HL-60 (cell line): ENCODE data around the gene PDZD4.

Source experiments
- DNase-seq, 2 experiments: peaks; one replicate each; pipeline ENCODE4 v3.0.0-alpha.2; 2010 to 2020; ENCODE audit warnings: low read depth in 1 of 2, low spot score in 1 of 2
- H3K27ac ChIP-seq: fragments of 250-450 bp; sonication (Bioruptor Pico); replicated peaks from 2 replicates; pipeline ENCODE4 v1.5.1; 2020; ENCODE audit warnings: mild to moderate bottlenecking, moderate library complexity
- H3K27me3 ChIP-seq: fragments of 250-450 bp; sonication (Bioruptor Pico); 2 replicates; pipeline ENCODE4 v1.5.1; 2021; ENCODE audit warnings: mild to moderate bottlenecking, moderate library complexity; ENCODE audit not compliant: insufficient read depth, poor library complexity, severe bottlenecking
- H3K4me3 ChIP-seq: replicated peaks from 2 replicates; pipeline ENCODE4 v1.5.1; 2011; ENCODE audit warnings: mild to moderate bottlenecking, control low read depth, low read length; ENCODE audit not compliant: insufficient read depth
- CTCF ChIP-seq: IDR thresholded peaks from one replicate; pipeline ENCODE4 v1.5.1; 2011; ENCODE audit warnings: low read length, control low read depth, inconsistent platforms; ENCODE audit not compliant: insufficient read depth
- GABPA ChIP-seq: IDR thresholded peaks from 2 replicates; pipeline ENCODE4 v1.6.1; 2012; ENCODE audit warnings: low read depth
- POLR2AphosphoS5 ChIP-seq: IDR thresholded peaks from 2 replicates; pipeline ENCODE4 v1.6.1; 2012; ENCODE audit warnings: low read depth
- SPI1 ChIP-seq: IDR thresholded peaks from 2 replicates; pipeline ENCODE4 v1.6.1; 2012; ENCODE audit warnings: low read depth, mild to moderate bottlenecking, borderline replicate concordance
- TF ChIP-seq, protein P1 (sequence below): IDR thresholded peaks from 2 replicates; pipeline ENCODE4 v1.6.1; 2012; ENCODE audit warnings: low read depth; ENCODE audit not compliant: insufficient replicate concordance

The PDZD4 gene

DNA sequence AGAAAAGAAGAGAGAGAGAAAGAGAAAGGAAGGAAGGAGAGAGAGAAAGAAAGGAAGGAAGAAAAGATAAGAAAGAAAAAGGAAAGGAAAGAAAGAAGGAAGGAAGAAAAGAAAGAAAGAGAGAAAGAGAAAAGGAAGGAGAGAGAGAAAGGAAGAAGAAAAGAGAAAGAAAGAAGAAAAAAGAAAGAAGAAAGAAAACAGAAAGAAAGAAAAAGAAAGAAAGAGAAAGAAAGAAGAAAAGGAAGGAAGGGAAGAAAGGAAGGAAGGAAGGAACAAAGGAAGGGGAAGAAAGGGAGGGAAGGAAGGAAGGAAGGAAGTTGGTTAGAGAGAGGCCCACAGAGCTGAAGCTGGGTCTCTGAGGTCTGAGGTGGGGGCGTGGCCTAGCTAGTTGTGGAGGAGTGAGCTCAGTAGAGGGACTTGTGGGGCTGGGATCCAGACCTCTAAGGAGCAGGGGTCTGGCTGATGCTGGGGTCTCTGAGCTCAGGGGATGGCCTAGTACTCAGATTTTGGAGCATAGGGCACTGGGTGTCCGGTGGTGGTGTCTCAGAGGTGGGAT is 27.1 kb upstream of the PDZD4 start:
- no peaks in the 10 kb centered on the region for H3K27me3 ChIP-seq
- TF ChIP-seq POLR2AphosphoS5 = no peak
- no peak overlapping the region for H3K4me3 ChIP-seq
- H3K27ac ChIP-seq = no peak overlapping the region
- DNase-seq = no peak

- TF ChIP-seq, protein P1, sequence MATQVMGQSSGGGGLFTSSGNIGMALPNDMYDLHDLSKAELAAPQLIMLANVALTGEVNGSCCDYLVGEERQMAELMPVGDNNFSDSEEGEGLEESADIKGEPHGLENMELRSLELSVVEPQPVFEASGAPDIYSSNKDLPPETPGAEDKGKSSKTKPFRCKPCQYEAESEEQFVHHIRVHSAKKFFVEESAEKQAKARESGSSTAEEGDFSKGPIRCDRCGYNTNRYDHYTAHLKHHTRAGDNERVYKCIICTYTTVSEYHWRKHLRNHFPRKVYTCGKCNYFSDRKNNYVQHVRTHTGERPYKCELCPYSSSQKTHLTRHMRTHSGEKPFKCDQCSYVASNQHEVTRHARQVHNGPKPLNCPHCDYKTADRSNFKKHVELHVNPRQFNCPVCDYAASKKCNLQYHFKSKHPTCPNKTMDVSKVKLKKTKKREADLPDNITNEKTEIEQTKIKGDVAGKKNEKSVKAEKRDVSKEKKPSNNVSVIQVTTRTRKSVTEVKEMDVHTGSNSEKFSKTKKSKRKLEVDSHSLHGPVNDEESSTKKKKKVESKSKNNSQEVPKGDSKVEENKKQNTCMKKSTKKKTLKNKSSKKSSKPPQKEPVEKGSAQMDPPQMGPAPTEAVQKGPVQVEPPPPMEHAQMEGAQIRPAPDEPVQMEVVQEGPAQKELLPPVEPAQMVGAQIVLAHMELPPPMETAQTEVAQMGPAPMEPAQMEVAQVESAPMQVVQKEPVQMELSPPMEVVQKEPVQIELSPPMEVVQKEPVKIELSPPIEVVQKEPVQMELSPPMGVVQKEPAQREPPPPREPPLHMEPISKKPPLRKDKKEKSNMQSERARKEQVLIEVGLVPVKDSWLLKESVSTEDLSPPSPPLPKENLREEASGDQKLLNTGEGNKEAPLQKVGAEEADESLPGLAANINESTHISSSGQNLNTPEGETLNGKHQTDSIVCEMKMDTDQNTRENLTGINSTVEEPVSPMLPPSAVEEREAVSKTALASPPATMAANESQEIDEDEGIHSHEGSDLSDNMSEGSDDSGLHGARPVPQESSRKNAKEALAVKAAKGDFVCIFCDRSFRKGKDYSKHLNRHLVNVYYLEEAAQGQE = no peak
- no peak for TF ChIP-seq GABPA
- no peak for TF ChIP-seq CTCF
- no peak for TF ChIP-seq SPI1
- no peak for TF ChIP-seq POLR2AphosphoS5
- no peak for DNase-seq
- no peak overlapping the region for H3K4me3 ChIP-seq
- H3K27me3 ChIP-seq = peaks cover 2% of the 10 kb centered on the region
- H3K27ac ChIP-seq = no peak overlapping the region
These were observed 24.4 kb upstream of the PDZD4 start for GRCh38 chrX:153854702-153855101.

- peaks cover 2% of the 10 kb centered on the region for H3K27me3 ChIP-seq
- H3K4me3 ChIP-seq = no peak overlapping the region
- no peak overlapping the region for H3K27ac ChIP-seq
- TF ChIP-seq CTCF (no peak), SPI1 (no peak), POLR2AphosphoS5 (no peak), GABPA (no peak)
- TF ChIP-seq, protein P1 = no peak
- no peak for DNase-seq
These were observed 23.5 kb upstream of the PDZD4 start for GRCh38 chrX:153853902-153854267.

GRCh38 chrX:153853180-153853901 is 23.0 kb upstream of the PDZD4 start:
- H3K27ac ChIP-seq = no peak overlapping the region
- TF ChIP-seq CTCF = no peak
- no peak for TF ChIP-seq POLR2AphosphoS5
- TF ChIP-seq GABPA = no peak
- TF ChIP-seq, protein P1 = no peak
- TF ChIP-seq SPI1 = no peak
- DNase-seq = no peak
- peaks cover 2% of the 10 kb centered on the region for H3K27me3 ChIP-seq
- no peak overlapping the region for H3K4me3 ChIP-seq
